Heart right ventricle (tissue), 16 donors: ENCODE measurements around the gene CASP5. TPM values are rescaled to one million over a fixed set of nuclear protein-coding genes. Genes with fewer than 3 reads are reported as not detected.
"Not testable (repeated sequence)": the region's sequence is repeated elsewhere in the genome, so short reads cannot be mapped to it uniquely, and the experiment has no call there.

Source experiments
- ATAC-seq, 8 donors: fragments of 200-7000 bp; cut with Tn5 transposase; one replicate each; pipeline ENCODE4 v1.9.1; 2020; ENCODE audit warnings: mild to moderate bottlenecking in 8 of 8, moderate library complexity in 8 of 8, moderate number of reproducible peaks in 1 of 8
- DNase-seq, 2 donors: peaks; one replicate each; pipeline ENCODE4 v3.0.0-alpha.2; 2020
- H3K27ac ChIP-seq, 10 donors: fragments of 200-600 bp; sonication (generic) in 2 of 10; one replicate each; pipeline versions ENCODE4 v1.5.0 to v1.8.0; 2020 to 2022; ENCODE audit warnings: mild to moderate bottlenecking in 3 of 10
- H3K27me3 ChIP-seq, 7 donors: fragments of 200-600 bp; one replicate each; pipeline ENCODE4 v1.8.0; 2021 to 2022; ENCODE audit warnings: mild to moderate bottlenecking in 2 of 7
- H3K36me3 ChIP-seq, 9 donors: fragments of 200-600 bp; sonication (generic) in 1 of 9; one replicate each; pipeline versions ENCODE4 v1.5.0 to v1.8.0; 2020 to 2022; ENCODE audit warnings: mild to moderate bottlenecking in 2 of 9
- H3K4me1 ChIP-seq, 9 donors: fragments of 200-600 bp; sonication (generic) in 1 of 9; one replicate each; pipeline versions ENCODE4 v1.5.0 to v1.8.0; 2020 to 2022; ENCODE audit warnings: mild to moderate bottlenecking in 4 of 9
- H3K4me3 ChIP-seq, 10 donors: fragments of 200-600 bp; sonication (generic) in 2 of 10; one replicate each; pipeline versions ENCODE4 v1.5.0 to v1.8.0; 2020 to 2022; ENCODE audit warnings: mild to moderate bottlenecking in 7 of 10, moderate library complexity in 2 of 10
- H3K9me3 ChIP-seq, 11 donors: fragments of 200-600 bp in 10 of 11; sonication (generic) in 2 of 11; one replicate each; pipeline versions ENCODE4 v1.5.0 to v1.8.0; 2013 to 2022; ENCODE audit warnings: mild to moderate bottlenecking in 2 of 11, control low read depth in 1 of 11, moderate library complexity in 1 of 11
- WGBS, 2 donors: extraction: QIAGEN DNeasy Blood & Tissue Kit; methylation state at CpG; one replicate each; pipeline ENCODE4 v1.1.7; 2013; ENCODE audit warnings: inconsistent platforms in 1 of 2; 5-methylcytosine and 5-hydroxymethylcytosine counted together
- intact Hi-C, 10 donors: fragments of 100-400 bp; cut with DNase I; formaldehyde crosslinking; loops; one replicate each; pipeline versions ENCODE4 v1.11.1 to v1.14.2; 2022
- polyA plus RNA-seq, 2 donors: library from polyadenylated mRNA; stranded (reverse); fragments of 200-250 nt; gene quantifications; one replicate each; pipeline ENCODE4 v1.2.3, GENCODE V29; 2013
- total RNA-seq, 10 donors: library from RNA; stranded (reverse); fragmentation: NEBNext Ultra II Directional in 3 of 10; extraction: Animal tissue kit (Norgen Biotek cat#: 25700) in 3 of 10; gene quantifications; one replicate each; pipeline versions ENCODE4 v1.2.1 to v1.2.4, GENCODE V29; 2021 to 2023
- TF ChIP-seq, protein P1 (sequence below), 9 donors: fragments of 200-600 bp; sonication (generic) in 2 of 9; IDR thresholded peaks; one replicate each; pipeline versions ENCODE4 v1.5.0 to v1.8.0; 2021 to 2022; ENCODE audit warnings: antibody characterized with exemption in 9 of 9, mild to moderate bottlenecking in 5 of 9, moderate library complexity in 1 of 9
- donor health status: Arrhythmogenic right ventricular cardiomyopathy.
- donor health status: ischemic (EF 13 %, LVEDD 7.1; RV severe dilation, severe dysfunction).
- donor health status: healthy with polysubstance abuse.
- donor health status: DM: no; HTN: yes; CAD: no.
- donor health status: DM: no; HTN: no; CAD: no.
- donor health status: ischemic (EF 25% LVEDD 6.9; RV normal size, moderate dysfunction).
- donor health status: ischemic (EF 25% LVEDD 5.7; RV mildly dilated, moderate dysfunction).
- donor health status: healthy.
- donor health status: DM: yes; HTN: yes; CAD: no.
- donor health status: Ischemic cardiomyopathy.
- donor health status: ischemic (EF 35%, LVEDD 5.7; RV mildly dilated, moderate dysfunction).
- donor health status: nonischemic (EF 11% LVEDD 7.7; RV severe dilation, severe dysfunction).
- donor health status: DM: yes; HTN: yes; CAD: no.
- donor health status: PGD.
- donor health status: ischemic (EF 29% LVEDD 5.4; RV normal size, mild dysfunction).
- donor health status: nonischemic (EF 23%, LVEDD 6.1; RV moderate dilation, normal function).

The CASP5 gene
- total and polyA plus RNA-seq, 12 donors = 0.03 to 0.79 (median 0.21) TPM; not detected in 8

- H3K4me1 ChIP-seq = peaks cover 0 to 11% (median 0%) of the 10 kb centered on the region in 9 donors
- intact Hi-C loops = no loop called here
- H3K27ac ChIP-seq = no peak overlapping the region
- H3K4me3 ChIP-seq = no peak overlapping the region
- no peak for ATAC-seq
- no peaks in the 10 kb centered on the region for H3K27me3 ChIP-seq
- TF ChIP-seq, protein P1, sequence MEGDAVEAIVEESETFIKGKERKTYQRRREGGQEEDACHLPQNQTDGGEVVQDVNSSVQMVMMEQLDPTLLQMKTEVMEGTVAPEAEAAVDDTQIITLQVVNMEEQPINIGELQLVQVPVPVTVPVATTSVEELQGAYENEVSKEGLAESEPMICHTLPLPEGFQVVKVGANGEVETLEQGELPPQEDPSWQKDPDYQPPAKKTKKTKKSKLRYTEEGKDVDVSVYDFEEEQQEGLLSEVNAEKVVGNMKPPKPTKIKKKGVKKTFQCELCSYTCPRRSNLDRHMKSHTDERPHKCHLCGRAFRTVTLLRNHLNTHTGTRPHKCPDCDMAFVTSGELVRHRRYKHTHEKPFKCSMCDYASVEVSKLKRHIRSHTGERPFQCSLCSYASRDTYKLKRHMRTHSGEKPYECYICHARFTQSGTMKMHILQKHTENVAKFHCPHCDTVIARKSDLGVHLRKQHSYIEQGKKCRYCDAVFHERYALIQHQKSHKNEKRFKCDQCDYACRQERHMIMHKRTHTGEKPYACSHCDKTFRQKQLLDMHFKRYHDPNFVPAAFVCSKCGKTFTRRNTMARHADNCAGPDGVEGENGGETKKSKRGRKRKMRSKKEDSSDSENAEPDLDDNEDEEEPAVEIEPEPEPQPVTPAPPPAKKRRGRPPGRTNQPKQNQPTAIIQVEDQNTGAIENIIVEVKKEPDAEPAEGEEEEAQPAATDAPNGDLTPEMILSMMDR (IDR thresholded peaks at IDR 0.05) = no peak
- 83% methylated on average over 2 of the region's 2 CpGs for WGBS, 2 donors
- H3K9me3 ChIP-seq = no peaks in the 10 kb centered on the region
- no peak for DNase-seq
- H3K36me3 ChIP-seq = no peaks in the 10 kb centered on the region
These were observed 28.6 kb upstream of the CASP5 start for GRCh38 chr11:105051559-105051958.

GRCh38 chr11:105049481-105049880 lies 26.5 kb upstream of the CASP5 start:
- TF ChIP-seq, protein P1 (IDR thresholded peaks at IDR 0.05) = no peak
- H3K4me3 ChIP-seq = no peak overlapping the region
- H3K4me1 ChIP-seq = peaks cover 0 to 25% (median 6%) of the 10 kb centered on the region in 9 donors
- H3K36me3 ChIP-seq = no peaks in the 10 kb centered on the region
- ATAC-seq (no peak), DNase-seq (no peak)
- no peaks in the 10 kb centered on the region for H3K9me3 ChIP-seq
- intact Hi-C loops = no loop called here
- 95 to 100% methylated on average over 1 of the region's 1 CpG for WGBS, 2 donors
- H3K27me3 ChIP-seq = no peaks in the 10 kb centered on the region
- no peak overlapping the region for H3K27ac ChIP-seq

DNA sequence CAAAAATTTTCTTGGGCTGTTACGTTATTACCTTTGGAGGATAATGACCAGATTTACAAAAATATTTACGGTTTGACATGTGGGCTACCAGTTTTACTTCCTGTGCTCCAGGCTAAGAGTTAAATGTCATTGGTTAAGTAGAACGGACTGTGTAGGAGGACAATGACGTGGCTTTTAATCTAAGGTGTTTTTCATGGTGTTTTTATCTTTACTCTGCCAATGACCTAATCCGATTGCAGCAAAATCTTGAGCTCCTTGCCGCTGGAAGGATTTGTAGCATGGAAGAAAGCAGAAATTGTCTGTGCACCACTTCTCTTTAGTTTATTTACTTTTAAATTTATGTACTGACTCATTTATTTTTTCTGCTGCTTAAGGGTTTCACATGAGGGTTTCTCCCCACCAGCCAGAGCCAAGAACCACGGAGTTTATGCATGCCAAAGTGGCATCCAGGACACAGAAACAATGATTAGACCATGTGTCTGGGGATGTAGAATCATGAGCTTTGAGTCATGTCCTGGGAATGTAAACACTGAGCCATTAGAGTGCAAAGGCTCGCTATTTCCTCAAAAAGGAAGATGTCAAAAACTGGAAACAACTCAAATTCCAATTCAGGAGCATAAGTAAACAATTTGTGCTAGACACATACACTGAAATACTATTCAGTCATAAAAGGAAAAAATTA lies 24.1 kb upstream of the CASP5 start:
- peaks cover 0 to 39% (median 6%) of the 10 kb centered on the region in 9 donors for H3K4me1 ChIP-seq
- intact Hi-C loops = no loop called here
- H3K9me3 ChIP-seq = no peaks in the 10 kb centered on the region
- 59 to 70% methylated on average over 8 of the region's 8 CpGs for WGBS, 2 donors
- no peaks in the 10 kb centered on the region for H3K27me3 ChIP-seq
- H3K27ac ChIP-seq = peak overlapping the region in 1 of 10 donors; percentile 53
- ATAC-seq (peak in 4 of 8 donors; percentile 32 to 80 (median 54)), DNase-seq (no peak)
- H3K4me3 ChIP-seq = no peak overlapping the region
- H3K36me3 ChIP-seq = no peaks in the 10 kb centered on the region
- TF ChIP-seq, protein P1 (IDR thresholded peaks at IDR 0.05) = no peak

- intact Hi-C loops = no loop called here
- Histone ChIP-seq H3K27ac (peak overlapping the region in 9 of 10 donors; percentile 19 to 93 (median 74)), H3K27me3 (no peaks in the 10 kb centered on the region), H3K36me3 (peaks cover 0 to 10% (median 0%) of the 10 kb centered on the region in 9 donors), H3K4me1 (peaks cover 0 to 45% (median 6%) of the 10 kb centered on the region in 9 donors), H3K4me3 (peak overlapping the region in 8 of 10 donors; percentile 40 to 59 (median 51)), H3K9me3 (no peaks in the 10 kb centered on the region)
- ATAC-seq (no peak), DNase-seq (no peak)
- TF ChIP-seq, protein P1 (IDR thresholded peaks at IDR 0.05) = no peak
- 79 to 83% methylated on average over 5 of the region's 5 CpGs for WGBS, 2 donors
These were observed 22.8 kb upstream of the CASP5 start for GRCh38 chr11:105045676-105046296.

- H3K27ac ChIP-seq = peak within 1 kb of the TSS in 9 of 10 donors; percentile 19 to 93 (median 74)
- H3K4me3 ChIP-seq = peak within 1 kb of the TSS in 9 of 10 donors; percentile 40 to 59 (median 50)
- DNase-seq = peak in 1 of 2 donors; percentile 53
These were observed 21.9 kb upstream of the CASP5 start, which contains the start of gene CARD16 for GRCh38 chr11:105044557-105045524. CARD16 (minus strand) TSS chr11:105045335; CDS start chr11:105045297, 38 bp downstream.

More at GRCh38 chr11:105044557-105045524, 21.9 kb upstream of the CASP5 start, which contains the start of gene CARD16:
- 40 to 57% methylated on average over 5 of the region's 5 CpGs for WGBS, 2 donors
- H3K27me3 ChIP-seq, intact Hi-C loops, H3K9me3 ChIP-seq: not testable (repeated sequence)
- Histone ChIP-seq H3K4me1 (peaks cover 0 to 45% (median 6%) of the 10 kb centered on the region in 9 donors), H3K36me3 (peaks cover 0 to 20% (median 0%) of the 10 kb centered on the region in 9 donors)
- peak; percentile 57 to 93 (median 88) for ATAC-seq
